Measurements from ENCODE around the gene SMS. TPM values are rescaled to one million over a fixed set of nuclear protein-coding genes. Genes with fewer than 3 reads are reported as not detected.

SMS gene
- total RNA-seq, 1 donor from 2014 or later, result 46.3 TPM

GRCh38 chrX:21974011-21974385 is 33.5 kb downstream of the SMS start:
- intact Hi-C loops (cut with micrococcal nuclease), result loop anchor here (1.0 to 10.0 kb wide), 6 partner anchors 11 to 1691 kb away; partner anchors contain the start of genes MBTPS2 and PRDX4

- intact Hi-C loops (cut with micrococcal nuclease), result loop anchor here (10.0 kb wide), 1 partner anchor 1690 kb away; the partner anchor contains the start of gene PRDX4
These were observed 34.7 kb downstream of the SMS start for GRCh38 chrX:21975242-21975641.

GRCh38 chrX:21975812-21976211 is 35.3 kb downstream of the SMS start:
- intact Hi-C loops (cut with micrococcal nuclease), result loop anchor here (10.0 kb wide), 1 partner anchor 1689 kb away; the partner anchor contains the start of gene PRDX4

- intact Hi-C loops (cut with micrococcal nuclease), result loop anchor here (10.0 kb wide), 1 partner anchor 1686 kb away; the partner anchor contains the start of gene PRDX4
These were observed 37.8 kb downstream of the SMS start for GRCh38 chrX:21978346-21978745.

- intact Hi-C loops (cut with micrococcal nuclease), result no loop called here
These were observed 41.8 kb downstream of the SMS start for GRCh38 chrX:21982311-21982710.

GRCh38 chrX:21985332-21985777 is 44.8 kb downstream of the SMS start:
- intact Hi-C loops (cut with micrococcal nuclease), result loop anchor here (1.0 to 5.0 kb wide), 8 partner anchors 11 to 1917 kb away; partner anchors contain the start of gene MBTPS2

GRCh38 chrX:21986596-21986995 is 46.1 kb downstream of the SMS start:
- intact Hi-C loops (cut with micrococcal nuclease), result loop anchor here (5.0 kb wide), 4 partner anchors 76 to 1916 kb away; partner anchors contain the start of gene MBTPS2

GRCh38 chrX:21989384-21989783 is 48.9 kb downstream of the SMS start:
- intact Hi-C loops (cut with micrococcal nuclease), result loop anchor here (5.0 kb wide), 4 partner anchors 73 to 1913 kb away; partner anchors contain the start of gene MBTPS2

- intact Hi-C loops (cut with micrococcal nuclease), result no loop called here
These were observed 50.3 kb downstream of the SMS start for GRCh38 chrX:21990832-21991231.

- intact Hi-C loops (cut with micrococcal nuclease), result no loop called here
These were observed 51.0 kb downstream of the SMS start for GRCh38 chrX:21991504-21991903.

- intact Hi-C loops (cut with micrococcal nuclease), result no loop called here
These were observed 52.8 kb downstream of the SMS start for GRCh38 chrX:21993265-21993664.

- intact Hi-C loops (cut with micrococcal nuclease), result no loop called here
These were observed 56.5 kb downstream of the SMS start for GRCh38 chrX:21996872-21997455.

- intact Hi-C loops (cut with micrococcal nuclease), result no loop called here
These were observed 57.5 kb downstream of the SMS start for GRCh38 chrX:21998037-21998436.

GRCh38 chrX:22004866-22005265 is 64.4 kb downstream of the SMS start:
- intact Hi-C loops (cut with micrococcal nuclease), result no loop called here

GRCh38 chrX:22012051-22012450 is 71.5 kb downstream of the SMS start:
- intact Hi-C loops (cut with micrococcal nuclease), result no loop called here

- intact Hi-C loops (cut with micrococcal nuclease), result no loop called here
These were observed 72.4 kb downstream of the SMS start for GRCh38 chrX:22012931-22013330.

- intact Hi-C loops (cut with micrococcal nuclease), result no loop called here
These were observed 74.7 kb downstream of the SMS start for GRCh38 chrX:22015139-22015750.

- intact Hi-C loops (cut with micrococcal nuclease), result no loop called here
These were observed 81.3 kb downstream of the SMS start for GRCh38 chrX:22021751-22022324.

- intact Hi-C loops (cut with micrococcal nuclease), result no loop called here
These were observed 84.1 kb downstream of the SMS start for GRCh38 chrX:22024577-22024976.

GRCh38 chrX:22025751-22026150 is 85.2 kb downstream of the SMS start:
- intact Hi-C loops (cut with micrococcal nuclease), result no loop called here

GRCh38 chrX:22026731-22027130 is 86.2 kb downstream of the SMS start:
- intact Hi-C loops (cut with micrococcal nuclease), result no loop called here

GRCh38 chrX:22032084-22032483 is 91.6 kb downstream of the SMS start, which contains the start of gene PHEX:
Gene PHEX, plus strand, starts transcription at chrX:22032325. Its CDS starts 681 bp downstream, at chrX:22033006.
- intact Hi-C loops (cut with micrococcal nuclease), result no loop called here

Data from T-helper 1 cell treated with Interleukin-12 subunit alpha and Interleukin-12 subunit beta and Interleukin-4 antibody, amounts not matched to agents 30 ng/mL and 1 ng/mL, for 36 hours (primary cell).